ENCODE measurements around the gene TSPAN15.
A peak's percentile ranks its signal among the peaks of the same experiment; 100 is the strongest.

The TSPAN15 gene

DNA sequence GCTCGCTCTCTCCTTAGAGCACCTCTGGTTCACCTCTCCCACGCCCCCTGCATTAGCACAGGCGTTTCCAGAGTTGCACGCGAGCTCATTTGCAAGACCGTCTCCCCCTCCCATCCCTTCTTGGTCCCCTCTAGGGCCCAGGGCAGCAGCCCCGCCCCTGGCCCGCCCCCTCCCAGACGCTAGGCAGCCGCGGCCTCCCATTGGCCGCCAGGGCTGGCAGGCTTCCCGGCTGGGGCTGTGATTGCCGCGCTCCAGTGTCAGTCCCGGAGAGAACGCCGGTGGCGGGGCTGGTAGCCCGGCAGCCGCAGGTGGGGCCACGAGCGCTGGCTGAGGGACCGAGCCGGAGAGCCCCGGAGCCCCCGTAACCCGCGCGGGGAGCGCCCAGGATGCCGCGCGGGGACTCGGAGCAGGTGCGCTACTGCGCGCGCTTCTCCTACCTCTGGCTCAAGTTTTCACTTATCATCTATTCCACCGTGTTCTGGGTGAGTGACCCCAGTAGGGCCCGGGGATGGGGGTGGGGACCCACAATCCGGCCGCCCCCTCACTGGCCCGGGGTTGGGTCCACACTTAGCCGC, at the start of gene TSPAN15:
TSPAN15 (plus strand) TSS at position 257 of the 575 bp plus-strand sequence; CDS start at position 387, 130 bp downstream.
- Histone ChIP-seq H3K4me3 (ENCODE audit: low read length in 2 of 2) (peak within 1 kb of the TSS; percentile 81 to 86), H3K4me1 (ENCODE audit: control insufficient read depth in 2 of 2, insufficient read depth in 2 of 2, low read length in 2 of 2) (peaks cover 47 to 57% of the 10 kb centered on the region in 2 donors), H3K36me3 (ENCODE audit: control insufficient read depth in 2 of 2, insufficient read depth in 2 of 2, low read length in 2 of 2) (no peaks in the 10 kb centered on the region), H3K27ac (ENCODE audit: low read depth in 2 of 2, low read length in 2 of 2) (peak within 1 kb of the TSS; percentile 95 to 97), H3K27me3 (ENCODE audit: control insufficient read depth in 2 of 2, insufficient read depth in 2 of 2, low read length in 2 of 2) (no peaks in the 10 kb centered on the region), H3K9ac (ENCODE audit: low read depth in 1 of 2, low read length in 2 of 2) (peak within 1 kb of the TSS; percentile 90 to 93), H3K9me3 (ENCODE audit: control insufficient read depth in 2 of 2, low read length in 2 of 2) (no peaks in the 10 kb centered on the region)

GRCh38 chr10:69402386-69402785, 48.9 kb upstream of the TSPAN15 start:
- Histone ChIP-seq H3K27ac (ENCODE audit: low read depth in 2 of 2, low read length in 2 of 2) (no peak overlapping the region), H3K9me3 (ENCODE audit: control insufficient read depth in 2 of 2, low read length in 2 of 2) (no peaks in the 10 kb centered on the region), H3K4me3 (ENCODE audit: low read length in 2 of 2) (no peak overlapping the region), H3K4me1 (ENCODE audit: control insufficient read depth in 2 of 2, insufficient read depth in 2 of 2, low read length in 2 of 2) (peaks cover 0 to 3% of the 10 kb centered on the region in 2 donors), H3K9ac (ENCODE audit: low read depth in 1 of 2, low read length in 2 of 2) (no peak overlapping the region), H3K27me3 (ENCODE audit: control insufficient read depth in 2 of 2, insufficient read depth in 2 of 2, low read length in 2 of 2) (no peaks in the 10 kb centered on the region), H3K36me3 (ENCODE audit: control insufficient read depth in 2 of 2, insufficient read depth in 2 of 2, low read length in 2 of 2) (peaks cover 29% of the 10 kb centered on the region in 2 donors)

- Histone ChIP-seq H3K36me3 (ENCODE audit: control insufficient read depth in 2 of 2, insufficient read depth in 2 of 2, low read length in 2 of 2) (peaks cover 26 to 29% of the 10 kb centered on the region in 2 donors), H3K9ac (ENCODE audit: low read depth in 1 of 2, low read length in 2 of 2) (no peak overlapping the region), H3K9me3 (ENCODE audit: control insufficient read depth in 2 of 2, low read length in 2 of 2) (no peaks in the 10 kb centered on the region), H3K27me3 (ENCODE audit: control insufficient read depth in 2 of 2, insufficient read depth in 2 of 2, low read length in 2 of 2) (no peaks in the 10 kb centered on the region), H3K4me1 (ENCODE audit: control insufficient read depth in 2 of 2, insufficient read depth in 2 of 2, low read length in 2 of 2) (peaks cover 1 to 3% of the 10 kb centered on the region in 2 donors), H3K4me3 (ENCODE audit: low read length in 2 of 2) (no peak overlapping the region), H3K27ac (ENCODE audit: low read depth in 2 of 2, low read length in 2 of 2) (no peak overlapping the region)
Measured at GRCh38 chr10:69403066-69403465, 48.2 kb upstream of the TSPAN15 start.

DNA sequence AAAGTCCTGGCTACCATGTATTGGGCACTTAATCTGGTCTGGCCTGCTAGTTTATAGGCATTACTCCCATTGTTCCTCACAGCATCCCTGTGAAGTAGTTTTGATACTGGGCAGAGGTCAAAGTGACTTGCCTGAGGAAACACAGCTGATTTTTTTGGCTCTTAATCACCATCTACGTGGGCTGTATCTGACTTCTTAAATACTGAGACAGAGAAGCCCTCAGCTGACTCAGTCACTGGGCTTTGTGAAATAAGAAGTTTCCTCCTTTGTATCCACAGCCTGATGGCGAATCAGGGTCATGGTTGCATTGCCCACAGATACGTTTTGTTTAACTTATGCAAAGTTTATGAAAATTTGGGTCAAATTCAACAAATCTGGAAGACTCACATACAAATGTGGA, 47.7 kb upstream of the TSPAN15 start:
- Histone ChIP-seq H3K4me3 (ENCODE audit: low read length in 2 of 2) (no peak overlapping the region), H3K36me3 (ENCODE audit: control insufficient read depth in 2 of 2, insufficient read depth in 2 of 2, low read length in 2 of 2) (peaks cover 22 to 25% of the 10 kb centered on the region in 2 donors), H3K4me1 (ENCODE audit: control insufficient read depth in 2 of 2, insufficient read depth in 2 of 2, low read length in 2 of 2) (peaks cover 3% of the 10 kb centered on the region in 2 donors), H3K27ac (ENCODE audit: low read depth in 2 of 2, low read length in 2 of 2) (no peak overlapping the region), H3K9me3 (ENCODE audit: control insufficient read depth in 2 of 2, low read length in 2 of 2) (no peaks in the 10 kb centered on the region), H3K9ac (ENCODE audit: low read depth in 1 of 2, low read length in 2 of 2) (no peak overlapping the region), H3K27me3 (ENCODE audit: control insufficient read depth in 2 of 2, insufficient read depth in 2 of 2, low read length in 2 of 2) (no peaks in the 10 kb centered on the region)

GRCh38 chr10:69404786-69405185, 46.5 kb upstream of the TSPAN15 start:
- peaks cover 7 to 9% of the 10 kb centered on the region in 2 donors for H3K4me1 ChIP-seq (ENCODE audit: control insufficient read depth in 2 of 2, insufficient read depth in 2 of 2, low read length in 2 of 2)
- no peak overlapping the region for H3K27ac ChIP-seq (ENCODE audit: low read depth in 2 of 2, low read length in 2 of 2)
- H3K4me3 ChIP-seq (ENCODE audit: low read length in 2 of 2) = no peak overlapping the region
- H3K9me3 ChIP-seq (ENCODE audit: control insufficient read depth in 2 of 2, low read length in 2 of 2) = no peaks in the 10 kb centered on the region
- H3K27me3 ChIP-seq (ENCODE audit: control insufficient read depth in 2 of 2, insufficient read depth in 2 of 2, low read length in 2 of 2) = no peaks in the 10 kb centered on the region
- peaks cover 12 to 16% of the 10 kb centered on the region in 2 donors for H3K36me3 ChIP-seq (ENCODE audit: control insufficient read depth in 2 of 2, insufficient read depth in 2 of 2, low read length in 2 of 2)
- no peak overlapping the region for H3K9ac ChIP-seq (ENCODE audit: low read depth in 1 of 2, low read length in 2 of 2)

GRCh38 chr10:69405221-69405620, 46.0 kb upstream of the TSPAN15 start:
- Histone ChIP-seq H3K27me3 (ENCODE audit: control insufficient read depth in 2 of 2, insufficient read depth in 2 of 2, low read length in 2 of 2) (no peaks in the 10 kb centered on the region), H3K4me3 (ENCODE audit: low read length in 2 of 2) (no peak overlapping the region), H3K27ac (ENCODE audit: low read depth in 2 of 2, low read length in 2 of 2) (no peak overlapping the region), H3K9me3 (ENCODE audit: control insufficient read depth in 2 of 2, low read length in 2 of 2) (no peaks in the 10 kb centered on the region), H3K9ac (ENCODE audit: low read depth in 1 of 2, low read length in 2 of 2) (no peak overlapping the region), H3K36me3 (ENCODE audit: control insufficient read depth in 2 of 2, insufficient read depth in 2 of 2, low read length in 2 of 2) (peaks cover 10 to 14% of the 10 kb centered on the region in 2 donors), H3K4me1 (ENCODE audit: control insufficient read depth in 2 of 2, insufficient read depth in 2 of 2, low read length in 2 of 2) (peaks cover 7 to 9% of the 10 kb centered on the region in 2 donors)

DNA sequence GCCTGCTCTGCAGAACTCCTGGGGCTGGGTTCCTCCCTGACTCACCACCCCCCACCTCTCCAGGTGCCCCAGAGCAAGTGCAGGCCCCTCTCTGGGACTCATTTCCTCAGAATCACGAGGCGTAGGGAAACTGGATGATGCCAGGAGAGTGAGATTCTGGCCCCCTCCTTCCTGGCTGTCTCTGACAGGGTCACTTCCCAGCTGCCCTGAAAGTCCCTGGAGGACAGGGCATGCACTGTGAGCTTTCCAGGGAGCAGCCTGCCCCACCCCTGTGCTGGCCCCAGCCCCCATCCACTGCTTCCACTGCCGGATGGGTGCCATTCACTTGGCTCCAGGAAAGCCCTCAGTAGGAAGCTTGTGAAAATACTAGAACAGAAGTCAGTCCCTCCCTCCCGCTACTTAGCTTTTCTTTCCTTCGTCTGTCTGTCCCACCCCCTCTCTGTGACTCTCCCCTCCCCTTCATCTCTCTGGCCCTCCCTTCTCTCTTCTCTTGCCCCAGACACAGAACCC, 44.9 kb upstream of the TSPAN15 start:
- peak overlapping the region; percentile 8 to 9 for H3K27ac ChIP-seq (ENCODE audit: low read depth in 2 of 2, low read length in 2 of 2)
- no peaks in the 10 kb centered on the region for H3K27me3 ChIP-seq (ENCODE audit: control insufficient read depth in 2 of 2, insufficient read depth in 2 of 2, low read length in 2 of 2)
- H3K9ac ChIP-seq (ENCODE audit: low read depth in 1 of 2, low read length in 2 of 2) = peak overlapping the region in 1 of 2 donors; percentile 16
- H3K9me3 ChIP-seq (ENCODE audit: control insufficient read depth in 2 of 2, low read length in 2 of 2) = no peaks in the 10 kb centered on the region
- H3K4me3 ChIP-seq (ENCODE audit: low read length in 2 of 2) = no peak overlapping the region
- H3K36me3 ChIP-seq (ENCODE audit: control insufficient read depth in 2 of 2, insufficient read depth in 2 of 2, low read length in 2 of 2) = peaks cover 1 to 8% of the 10 kb centered on the region in 2 donors
- H3K4me1 ChIP-seq (ENCODE audit: control insufficient read depth in 2 of 2, insufficient read depth in 2 of 2, low read length in 2 of 2) = peaks cover 7 to 9% of the 10 kb centered on the region in 2 donors

- H3K4me1 ChIP-seq (ENCODE audit: control insufficient read depth in 2 of 2, insufficient read depth in 2 of 2, low read length in 2 of 2) = peaks cover 7 to 9% of the 10 kb centered on the region in 2 donors
- no peaks in the 10 kb centered on the region for H3K9me3 ChIP-seq (ENCODE audit: control insufficient read depth in 2 of 2, low read length in 2 of 2)
- peak overlapping the region in 1 of 2 donors; percentile 9 for H3K27ac ChIP-seq (ENCODE audit: low read depth in 2 of 2, low read length in 2 of 2)
- no peaks in the 10 kb centered on the region for H3K27me3 ChIP-seq (ENCODE audit: control insufficient read depth in 2 of 2, insufficient read depth in 2 of 2, low read length in 2 of 2)
- no peak overlapping the region for H3K9ac ChIP-seq (ENCODE audit: low read depth in 1 of 2, low read length in 2 of 2)
- H3K4me3 ChIP-seq (ENCODE audit: low read length in 2 of 2) = no peak overlapping the region
- peaks cover 0 to 3% of the 10 kb centered on the region in 2 donors for H3K36me3 ChIP-seq (ENCODE audit: control insufficient read depth in 2 of 2, insufficient read depth in 2 of 2, low read length in 2 of 2)
Measured at GRCh38 chr10:69406816-69407580, 44.3 kb upstream of the TSPAN15 start.

- no peaks in the 10 kb centered on the region for H3K9me3 ChIP-seq (ENCODE audit: control insufficient read depth in 2 of 2, low read length in 2 of 2)
- H3K4me3 ChIP-seq (ENCODE audit: low read length in 2 of 2) = peak overlapping the region in 1 of 2 donors; percentile 33
- H3K4me1 ChIP-seq (ENCODE audit: control insufficient read depth in 2 of 2, insufficient read depth in 2 of 2, low read length in 2 of 2) = peaks cover 7 to 9% of the 10 kb centered on the region in 2 donors
- H3K27ac ChIP-seq (ENCODE audit: low read depth in 2 of 2, low read length in 2 of 2) = peak overlapping the region; percentile 23 to 52
- peaks cover 0 to 3% of the 10 kb centered on the region in 2 donors for H3K36me3 ChIP-seq (ENCODE audit: control insufficient read depth in 2 of 2, insufficient read depth in 2 of 2, low read length in 2 of 2)
- no peaks in the 10 kb centered on the region for H3K27me3 ChIP-seq (ENCODE audit: control insufficient read depth in 2 of 2, insufficient read depth in 2 of 2, low read length in 2 of 2)
- H3K9ac ChIP-seq (ENCODE audit: low read depth in 1 of 2, low read length in 2 of 2) = no peak overlapping the region
Measured at GRCh38 chr10:69407621-69408301, 43.5 kb upstream of the TSPAN15 start.
